ENCODE measurements around the gene NRXN3.

The NRXN3 gene

DNA sequence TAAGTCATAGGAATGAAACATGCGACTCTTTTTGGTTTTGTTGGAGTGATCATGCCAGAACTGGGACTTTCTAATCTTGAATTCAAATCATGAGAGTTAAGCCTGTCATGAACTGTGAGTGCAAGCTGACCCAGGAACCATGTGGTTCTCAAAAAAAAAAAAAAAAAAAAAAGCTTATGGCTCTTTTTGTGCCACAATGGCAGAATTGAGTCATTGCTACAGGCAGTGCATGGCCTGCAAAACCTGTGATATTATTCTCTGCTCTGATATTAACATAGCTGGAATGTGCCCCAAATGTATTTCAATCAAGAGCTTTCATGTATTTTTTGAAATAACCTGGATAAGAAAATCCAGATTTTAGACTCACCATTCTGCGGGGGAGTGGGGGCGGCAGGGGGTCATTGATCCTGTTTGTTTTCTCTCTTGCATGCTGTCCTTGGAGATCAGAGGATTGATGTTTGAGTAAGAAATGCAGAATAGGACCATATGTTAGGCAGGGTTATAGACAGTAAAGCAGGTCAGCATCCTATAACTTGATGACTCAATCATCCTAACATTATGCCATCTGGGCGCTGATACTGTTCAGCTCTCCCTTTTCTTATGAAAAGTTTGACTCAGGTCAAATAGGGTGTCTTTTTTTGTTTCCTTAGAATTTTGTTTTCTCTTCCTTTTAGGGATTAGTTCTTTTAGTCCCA, 1243.7 kb downstream of the NRXN3 start:
- TF ChIP-seq CTCF (IDR thresholded peaks at IDR 0.05; ENCODE audit: low read depth, low read length, missing control alignments): no peak
- DNase-seq (ENCODE audit: extremely low read depth, low read depth): no peak
- H3K4me3 ChIP-seq (replicated peaks; ENCODE audit: low read depth, low read length): no peak overlapping the region

DNA sequence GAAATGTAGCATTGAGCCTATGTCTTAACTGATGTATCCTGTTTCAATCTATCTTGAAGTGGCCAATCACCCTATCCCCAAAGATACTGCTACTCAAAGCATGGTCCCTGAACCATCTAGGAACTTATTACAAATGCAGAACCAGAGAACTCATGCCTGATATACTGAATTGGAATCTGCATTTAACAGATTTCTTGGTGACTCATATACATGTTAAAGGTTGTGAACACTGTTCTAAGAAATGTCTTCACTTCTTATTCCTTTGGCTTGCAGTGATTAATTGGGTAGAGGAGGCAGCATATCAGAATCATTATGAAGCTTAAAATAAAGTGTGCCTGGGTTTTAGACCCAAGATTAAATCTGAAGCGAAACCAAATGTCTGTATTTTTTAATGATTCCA, 1245.6 kb downstream of the NRXN3 start:
- no peak overlapping the region for H3K4me3 ChIP-seq (replicated peaks; ENCODE audit: low read depth, low read length)
- TF ChIP-seq CTCF (IDR thresholded peaks at IDR 0.05; ENCODE audit: low read depth, low read length, missing control alignments): no peak
- no peak for DNase-seq (ENCODE audit: extremely low read depth, low read depth)

GRCh38 chr14:79417961-79418360, 1247.8 kb downstream of the NRXN3 start:
- TF ChIP-seq CTCF (IDR thresholded peaks at IDR 0.05; ENCODE audit: low read depth, low read length, missing control alignments): no peak
- no peak overlapping the region for H3K4me3 ChIP-seq (replicated peaks; ENCODE audit: low read depth, low read length)
- DNase-seq (ENCODE audit: extremely low read depth, low read depth): no peak

DNA sequence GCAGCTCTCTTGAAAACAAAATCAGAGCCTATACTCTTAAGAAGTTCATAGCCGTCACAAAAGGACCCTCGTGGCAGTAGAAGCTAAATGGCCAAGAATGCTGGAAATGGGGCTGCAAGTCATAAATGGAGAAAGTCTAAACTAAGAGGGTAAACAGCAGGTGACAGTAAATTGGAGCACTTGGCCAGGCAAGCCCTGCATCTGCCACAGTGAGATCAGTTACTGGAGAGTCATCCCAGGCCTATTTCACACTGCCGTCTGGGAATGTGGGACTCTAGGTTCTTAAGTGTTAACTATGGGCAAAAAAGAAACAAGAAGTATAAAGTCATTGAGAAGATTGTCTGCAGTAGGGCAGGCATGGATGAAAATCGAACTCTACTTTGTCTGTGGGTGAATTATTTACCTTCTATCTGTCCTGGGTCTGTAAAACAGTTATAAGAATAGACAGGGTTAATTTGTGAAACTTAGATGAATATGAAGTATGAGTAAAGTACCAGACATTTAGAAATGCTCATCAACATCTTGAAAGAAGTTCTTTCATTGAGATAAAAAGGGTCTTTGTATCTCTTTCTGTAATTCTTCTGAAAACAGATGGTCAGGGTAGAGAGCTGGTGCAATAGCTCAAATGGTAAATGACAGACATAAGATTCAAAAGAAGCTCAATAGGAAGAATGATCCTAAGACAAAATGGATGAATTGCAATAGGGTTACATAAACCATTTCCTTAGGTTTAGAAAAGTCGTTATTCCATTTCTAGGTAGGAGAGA, 1248.7 kb downstream of the NRXN3 start:
- H3K4me3 ChIP-seq (replicated peaks; ENCODE audit: low read depth, low read length): no peak overlapping the region
- no peak for TF ChIP-seq CTCF (IDR thresholded peaks at IDR 0.05; ENCODE audit: low read depth, low read length, missing control alignments)
- DNase-seq (ENCODE audit: extremely low read depth, low read depth): no peak

- no peak for TF ChIP-seq CTCF (IDR thresholded peaks at IDR 0.05; ENCODE audit: low read depth, low read length, missing control alignments)
- no peak overlapping the region for H3K4me3 ChIP-seq (replicated peaks; ENCODE audit: low read depth, low read length)
- no peak for DNase-seq (ENCODE audit: extremely low read depth, low read depth)
These were observed 1249.6 kb downstream of the NRXN3 start for GRCh38 chr14:79419571-79420327.

DNA sequence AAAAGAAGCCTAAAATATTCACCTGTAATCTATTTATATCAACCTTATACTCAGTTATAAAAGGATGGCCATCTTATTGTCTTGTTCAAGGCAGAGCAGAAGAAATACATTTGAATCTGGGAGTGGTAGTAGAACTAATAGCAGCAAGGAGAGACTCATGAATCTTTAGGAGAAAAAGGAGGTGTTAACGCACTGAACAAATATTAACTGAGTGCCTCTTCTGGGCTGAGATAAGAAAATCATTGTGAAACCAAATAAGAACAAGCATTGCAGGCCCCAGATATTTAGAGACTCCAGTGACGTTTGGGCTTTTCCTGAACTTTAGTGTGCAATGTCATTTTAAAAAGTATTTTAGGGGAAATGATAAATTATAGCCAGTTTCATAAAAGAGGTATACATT, 1250.6 kb downstream of the NRXN3 start:
- DNase-seq (ENCODE audit: extremely low read depth, low read depth): no peak
- TF ChIP-seq CTCF (IDR thresholded peaks at IDR 0.05; ENCODE audit: low read depth, low read length, missing control alignments): no peak
- H3K4me3 ChIP-seq (replicated peaks; ENCODE audit: low read depth, low read length): no peak overlapping the region

All from HFF-Myc (cell line).